HG02798 (cell line): ENCODE measurements around the gene C10orf71.

ENCODE experiments used
- ATAC-seq: cut with Tn5 transposase; IDR thresholded peaks from one replicate; pipeline ENCODE4 v1.9.1; 2021; ENCODE audit warnings: mild to moderate bottlenecking; ENCODE audit not compliant: unreplicated experiment, poor library complexity

The C10orf71 gene

GRCh38 chr10:49273082-49273465, 25.9 kb upstream of the C10orf71 start:
- ATAC-seq, result no peak

- no peak for ATAC-seq
These were observed 25.3 kb upstream of the C10orf71 start for GRCh38 chr10:49273626-49274025.

DNA sequence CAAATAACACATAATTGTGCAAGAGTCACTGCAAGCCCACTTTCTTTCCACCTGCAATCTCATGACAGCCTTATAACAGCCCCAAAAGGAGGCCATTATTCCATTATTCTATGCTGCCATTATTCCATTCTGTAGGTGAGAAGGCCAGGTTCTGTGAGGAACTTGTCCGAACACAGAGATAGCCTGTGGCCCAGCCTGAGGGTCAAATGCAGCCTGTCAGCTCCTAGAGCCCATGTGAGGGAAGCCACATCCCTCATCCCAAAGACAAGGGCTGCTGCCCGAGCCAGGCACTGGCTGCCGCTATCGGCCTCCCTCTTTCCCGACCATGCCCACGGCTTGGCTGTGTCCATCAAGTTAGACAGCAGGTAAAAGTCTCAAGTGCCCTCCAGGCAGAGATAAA, 24.1 kb upstream of the C10orf71 start:
- no peak for ATAC-seq

- no peak for ATAC-seq
These were observed 23.1 kb upstream of the C10orf71 start for GRCh38 chr10:49275896-49276295.

DNA sequence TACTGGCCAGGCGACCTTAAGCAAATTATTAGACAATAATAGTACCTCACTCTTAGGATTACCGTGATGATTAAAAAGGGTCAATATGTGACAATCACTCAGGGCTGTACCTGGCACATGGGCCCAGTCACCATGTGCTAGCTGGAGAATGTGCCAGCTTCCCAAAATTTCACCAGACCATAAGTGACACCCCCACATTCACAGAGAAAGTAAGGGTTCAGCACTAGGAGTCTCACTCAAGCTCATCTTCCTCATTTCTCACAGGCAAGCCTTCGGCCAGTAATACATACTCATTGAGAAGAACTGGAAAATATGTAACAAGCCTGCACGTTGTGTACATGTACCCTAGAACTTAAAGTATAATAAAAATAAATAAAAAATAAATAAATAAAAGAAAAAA, 22.4 kb upstream of the C10orf71 start:
- ATAC-seq, result no peak

GRCh38 chr10:49277973-49278372, 21.0 kb upstream of the C10orf71 start:
- no peak for ATAC-seq

DNA sequence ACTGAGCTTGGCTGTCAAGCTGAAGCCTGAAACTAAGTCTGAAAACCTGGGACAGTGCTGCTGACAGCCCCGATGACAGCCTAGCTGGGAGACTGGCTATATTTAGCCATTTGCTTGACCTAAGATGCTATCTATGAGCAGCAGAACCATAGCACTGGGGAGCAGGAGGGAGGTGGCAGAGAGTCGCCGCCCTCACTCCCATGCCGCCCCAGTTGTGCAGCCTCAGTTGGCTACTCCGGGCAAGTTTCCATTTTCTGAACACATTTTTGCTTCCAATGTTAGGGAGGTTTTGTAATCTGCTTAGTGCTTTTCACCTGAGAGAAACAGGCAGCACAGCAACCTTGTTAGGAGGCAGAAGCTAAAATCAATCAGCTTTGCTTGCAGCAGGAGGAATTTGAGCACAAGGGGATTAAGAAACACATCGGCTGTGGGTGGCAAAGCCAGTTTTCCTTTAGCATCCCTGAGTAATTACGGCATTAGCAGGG, 20.4 kb upstream of the C10orf71 start:
- ATAC-seq, result no peak

DNA sequence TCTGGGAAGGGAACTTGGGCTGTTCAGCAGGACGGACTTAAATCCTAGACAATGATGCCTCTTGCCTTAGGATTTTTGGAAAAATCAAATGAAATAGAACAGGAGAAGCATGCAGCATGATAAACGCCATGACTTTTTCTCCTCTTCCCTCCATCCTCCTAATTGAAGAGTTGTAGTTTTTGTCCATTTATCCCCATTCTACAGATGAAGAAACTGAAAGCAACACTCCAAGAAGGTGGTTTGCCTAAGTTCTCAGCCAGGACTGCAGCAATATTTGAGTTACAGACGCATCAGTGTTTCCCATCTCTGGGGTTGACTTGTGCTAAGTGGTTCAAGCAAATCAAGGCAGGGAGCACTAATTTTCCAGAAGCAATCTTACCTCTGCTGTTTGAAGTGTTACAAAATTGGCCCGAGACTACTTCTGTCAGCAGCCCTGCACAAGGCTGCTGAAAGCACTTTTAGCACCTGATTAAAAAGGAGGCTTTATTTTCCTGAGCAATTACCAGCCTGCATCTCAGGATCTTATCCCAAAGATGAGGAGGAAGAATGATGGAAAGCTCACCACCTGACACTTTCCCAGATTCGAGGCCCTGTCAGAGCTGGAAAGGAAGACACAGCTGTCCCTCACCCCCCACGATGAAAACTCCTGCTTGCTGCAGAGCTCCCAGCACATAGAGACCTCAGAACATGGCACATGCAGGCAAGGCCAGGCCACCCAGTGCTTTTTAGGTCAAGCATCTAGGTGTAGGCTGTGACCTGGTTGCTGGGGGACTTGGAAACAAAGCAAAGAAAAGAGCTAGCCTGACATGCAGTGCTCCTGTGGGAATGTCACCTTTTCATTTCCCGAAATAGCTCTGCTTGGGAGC, 19.7 kb upstream of the C10orf71 start:
- ATAC-seq, result no peak

DNA sequence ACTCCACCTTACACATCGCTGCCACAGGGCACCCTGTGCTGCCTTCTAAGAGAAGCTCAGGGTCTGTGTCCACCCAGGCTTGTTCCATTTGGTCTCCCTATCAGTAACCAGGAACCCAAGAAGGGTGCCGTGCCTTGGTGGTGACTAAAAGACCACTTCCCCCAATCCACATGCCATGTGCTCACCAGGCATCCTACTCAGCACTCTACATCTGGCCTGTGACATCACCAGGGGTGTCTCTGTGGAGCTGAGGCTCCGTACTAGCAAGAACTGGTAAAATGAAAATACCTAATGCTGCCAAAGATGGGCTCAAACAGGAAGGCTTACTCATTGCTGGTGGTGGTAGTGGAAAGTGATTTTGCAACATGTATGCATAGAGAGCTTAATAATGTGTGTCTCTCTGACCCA, 19.0 kb upstream of the C10orf71 start:
- ATAC-seq, result no peak

GRCh38 chr10:49281461-49281860, 17.5 kb upstream of the C10orf71 start:
- ATAC-seq, result no peak

DNA sequence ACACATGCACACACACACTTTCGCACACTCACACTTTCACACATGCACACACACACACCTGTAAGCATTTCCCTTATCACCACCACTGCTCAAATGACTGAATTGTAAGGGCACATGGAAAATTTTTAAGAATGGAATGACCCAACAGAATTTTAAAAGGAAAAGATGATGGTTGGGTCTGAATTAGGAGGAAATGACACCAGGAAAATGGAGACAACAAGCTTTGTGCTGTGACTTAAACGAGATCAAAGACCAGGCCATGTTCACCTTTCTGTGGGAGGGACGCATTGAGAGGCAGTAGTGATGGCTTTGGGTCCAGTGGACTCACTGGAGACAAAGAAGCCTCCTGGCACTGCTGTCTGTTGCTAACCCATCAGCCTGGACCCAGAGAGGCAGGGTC, 16.7 kb upstream of the C10orf71 start:
- no peak for ATAC-seq

DNA sequence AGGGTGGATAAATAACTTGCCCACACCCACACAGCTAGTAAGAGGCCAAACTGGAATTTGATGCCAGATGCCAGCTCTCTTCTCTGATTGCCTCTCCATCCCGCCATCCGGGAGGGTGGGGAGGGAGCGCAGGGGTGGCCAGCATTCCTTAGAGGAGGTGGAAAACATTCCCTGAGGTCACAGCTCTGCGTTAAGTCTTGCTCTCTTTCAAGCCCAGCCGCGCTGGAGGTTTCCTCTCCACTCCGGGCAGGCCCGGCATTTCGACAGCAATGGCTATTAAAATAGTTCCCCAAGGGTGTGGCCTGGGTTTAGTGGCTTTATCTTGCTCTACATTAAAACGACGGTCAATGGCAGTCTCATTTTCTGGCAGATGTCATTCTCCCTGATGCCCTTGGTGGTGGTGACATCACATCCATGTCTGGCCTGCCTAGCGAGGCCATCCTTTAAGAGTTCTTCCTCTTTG, 16.1 kb upstream of the C10orf71 start:
- ATAC-seq, result no peak

- no peak for ATAC-seq
These were observed 15.5 kb upstream of the C10orf71 start for GRCh38 chr10:49283491-49283890.

GRCh38 chr10:49284356-49284755, 14.6 kb upstream of the C10orf71 start:
- no peak for ATAC-seq

DNA sequence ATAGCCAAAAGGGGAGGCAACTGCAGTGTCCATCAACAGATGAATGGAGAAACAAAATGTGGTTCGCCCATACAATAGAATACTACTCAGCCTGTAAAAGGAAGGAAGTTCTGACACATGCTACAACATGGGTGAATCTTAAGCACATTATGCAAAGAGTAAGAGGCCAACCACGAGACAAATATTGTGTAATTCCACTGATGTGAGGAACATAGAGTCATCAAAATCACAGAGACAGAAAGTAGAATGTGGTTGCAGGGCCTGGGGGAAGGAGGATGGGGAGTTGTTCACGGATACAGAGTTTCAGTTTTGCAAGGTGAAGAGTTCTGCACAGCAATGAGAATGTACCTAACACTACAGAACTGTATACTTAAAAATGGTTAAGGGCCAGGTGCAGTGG, 13.7 kb upstream of the C10orf71 start:
- ATAC-seq, result no peak

- no peak for ATAC-seq
These were observed 12.3 kb upstream of the C10orf71 start for GRCh38 chr10:49286686-49287085.

DNA sequence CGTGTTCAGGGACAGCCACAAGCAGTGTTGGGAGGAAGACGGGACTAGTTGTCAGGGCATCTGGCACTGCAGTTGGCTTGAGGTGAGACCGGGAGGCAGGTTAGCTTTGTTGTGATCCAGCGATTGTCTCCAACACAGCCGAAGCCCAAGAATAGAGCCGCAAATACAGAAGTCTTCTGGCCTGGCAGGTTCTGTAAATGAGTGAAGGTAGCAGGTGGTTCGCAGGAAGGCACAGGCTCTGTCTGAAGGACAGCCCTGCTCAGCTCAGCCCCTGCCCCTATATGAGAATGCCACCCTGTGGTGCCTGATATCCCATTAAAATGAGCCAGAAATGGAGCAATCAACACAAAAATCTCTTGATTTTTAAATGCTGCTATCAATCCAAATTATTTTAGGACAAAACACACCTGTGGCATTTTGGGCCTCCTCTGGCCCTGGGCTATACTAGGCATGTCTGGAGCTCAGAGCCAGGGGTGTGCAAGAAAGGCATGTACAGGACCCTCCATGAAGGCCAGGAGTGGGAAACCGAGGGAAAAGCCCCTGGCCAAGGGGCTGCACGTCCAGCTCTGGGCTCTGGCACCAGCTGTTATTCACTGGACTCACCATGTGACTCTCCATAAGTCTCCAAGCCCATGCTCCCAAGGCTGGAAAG, 11.2 kb upstream of the C10orf71 start:
- ATAC-seq, result no peak

DNA sequence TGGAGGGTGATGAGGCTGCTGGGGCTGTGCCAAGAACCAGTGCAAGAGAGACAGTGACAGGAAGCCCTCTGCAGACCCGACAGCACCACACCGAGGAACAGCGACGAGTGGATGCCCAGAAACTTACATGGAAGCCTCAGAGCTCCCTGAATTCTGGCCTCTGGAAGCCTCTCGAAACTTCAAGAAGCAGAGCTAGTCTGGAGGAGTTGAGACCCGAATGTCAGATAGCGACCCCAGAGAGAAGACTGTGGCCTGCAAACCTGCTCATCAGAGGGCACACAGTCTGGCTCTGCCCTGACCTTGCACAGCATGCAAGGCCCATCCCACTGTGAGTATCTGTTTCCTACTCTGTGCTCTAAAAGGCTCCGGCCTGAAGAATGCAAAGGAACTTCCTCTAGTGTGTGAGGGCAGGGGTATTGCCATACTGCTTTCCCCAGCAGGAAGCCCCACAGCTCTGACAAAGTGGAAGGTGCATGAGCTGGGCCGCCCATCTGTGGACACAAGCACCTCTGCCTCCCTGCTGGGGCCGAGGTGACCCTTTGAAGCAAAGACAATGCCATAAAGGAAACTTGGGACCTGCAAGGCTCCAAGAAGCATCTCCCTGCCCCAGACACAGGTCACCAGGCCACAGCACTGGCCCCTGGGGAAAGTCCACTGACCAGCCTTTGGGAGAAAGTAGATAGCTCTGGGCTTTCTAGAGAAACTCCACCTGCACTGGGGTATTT, 10.5 kb upstream of the C10orf71 start:
- ATAC-seq, result no peak

GRCh38 chr10:49289480-49289879, 9.5 kb upstream of the C10orf71 start:
- ATAC-seq, result no peak

DNA sequence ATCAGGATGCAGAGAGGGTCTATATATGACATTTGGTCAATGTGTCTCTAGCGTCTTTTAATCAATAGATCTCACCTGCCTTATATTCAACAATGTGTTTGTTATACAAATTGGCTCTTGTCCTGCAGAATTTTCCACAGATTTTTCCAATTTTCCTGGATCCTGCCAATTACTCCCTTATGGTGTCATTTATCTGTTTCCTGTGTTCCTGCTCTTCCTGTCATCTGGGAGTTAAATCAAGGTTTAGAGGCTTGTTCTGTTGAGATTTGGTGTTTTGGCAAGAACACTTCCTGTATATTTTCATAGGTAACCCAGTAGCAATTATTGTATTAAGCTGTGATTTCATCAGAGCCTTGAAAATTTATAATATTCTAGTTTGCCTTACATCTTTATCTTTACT, 8.8 kb upstream of the C10orf71 start:
- no peak for ATAC-seq

- ATAC-seq, result no peak
These were observed 8.4 kb upstream of the C10orf71 start for GRCh38 chr10:49290607-49291006.
